ENCODE data around the gene KLK1. TPM values are rescaled to one million over a fixed set of nuclear protein-coding genes. Genes with fewer than 3 reads are reported as not detected.
A peak's percentile ranks its signal among the peaks of the same experiment; 100 is the strongest.

Gene KLK1
- total and polyA plus RNA-seq, 2 donors (not counting 1 experiment from before 2014, with no cell fraction given): not detected

- H3K27ac ChIP-seq (ENCODE audit: insufficient read depth, low read length): no peak overlapping the region
- no peaks in the 10 kb centered on the region for H3K36me3 ChIP-seq (ENCODE audit: control insufficient read depth, insufficient read depth, low read length)
- peaks cover 16% of the 10 kb centered on the region for H3K27me3 ChIP-seq (ENCODE audit: control insufficient read depth, insufficient read depth, low read length)
- H3K4me2 ChIP-seq (ENCODE audit: extremely low read depth, insufficient read depth, low read length): no peak overlapping the region
- H3K9ac ChIP-seq (ENCODE audit: insufficient read depth, low read length): no peak overlapping the region
- no peaks in the 10 kb centered on the region for H3K4me1 ChIP-seq (ENCODE audit: control insufficient read depth, extremely low read depth, insufficient read depth, low read length)
- H3K79me2 ChIP-seq (ENCODE audit: control insufficient read depth, insufficient read depth, low read length): no peaks in the 10 kb centered on the region
- no peak overlapping the region for H3K4me3 ChIP-seq (replicated peaks in 1 of 4; ENCODE audit: control extremely low read depth in 1 of 4, insufficient read depth in 1 of 4, low read depth in 3 of 4, low read length in 4 of 4)
- DNase-seq (ENCODE audit: low read depth in 2 of 2): no peak
- TF ChIP-seq EZH2 (IDR thresholded peaks at IDR 0.05; ENCODE audit: low read length, missing control alignments): no peak
- TF ChIP-seq CTCF (conservative IDR thresholded peaks at IDR 0.05 in 1 of 2, IDR thresholded peaks at IDR 0.05 in 1 of 2; ENCODE audit: low read depth in 1 of 2, low read length in 2 of 2): no peak
- H3K9me3 ChIP-seq (ENCODE audit: control insufficient read depth, insufficient read depth, low read depth, low read length): no peaks in the 10 kb centered on the region
- H2AFZ ChIP-seq (ENCODE audit: low read length): no peak overlapping the region
- H4K20me1 ChIP-seq (ENCODE audit: control insufficient read depth, extremely low read depth, insufficient read depth, low read length): no peaks in the 10 kb centered on the region
Measured at GRCh38 chr19:50818859-50819472, 4.6 kb downstream of the KLK1 start.

- Histone ChIP-seq H3K36me3 (ENCODE audit: control insufficient read depth, insufficient read depth, low read length) (no peaks in the 10 kb centered on the region), H3K27ac (ENCODE audit: insufficient read depth, low read length) (no peak overlapping the region), H3K4me3 (replicated peaks in 1 of 4; ENCODE audit: control extremely low read depth in 1 of 4, insufficient read depth in 1 of 4, low read depth in 3 of 4, low read length in 4 of 4) (peak overlapping the region; percentile 22 to 49 (median 34)), H3K9ac (ENCODE audit: insufficient read depth, low read length) (peak overlapping the region; percentile 4), H3K4me1 (ENCODE audit: control insufficient read depth, extremely low read depth, insufficient read depth, low read length) (no peaks in the 10 kb centered on the region), H4K20me1 (ENCODE audit: control insufficient read depth, extremely low read depth, insufficient read depth, low read length) (no peaks in the 10 kb centered on the region), H3K4me2 (ENCODE audit: extremely low read depth, insufficient read depth, low read length) (peak overlapping the region; percentile 32), H3K27me3 (ENCODE audit: control insufficient read depth, insufficient read depth, low read length) (peaks cover 16% of the 10 kb centered on the region), H2AFZ (ENCODE audit: low read length) (peak overlapping the region; percentile 52), H3K79me2 (ENCODE audit: control insufficient read depth, insufficient read depth, low read length) (no peaks in the 10 kb centered on the region), H3K9me3 (ENCODE audit: control insufficient read depth, insufficient read depth, low read depth, low read length) (no peaks in the 10 kb centered on the region)
- no peak for TF ChIP-seq CTCF (conservative IDR thresholded peaks at IDR 0.05 in 1 of 2, IDR thresholded peaks at IDR 0.05 in 1 of 2; ENCODE audit: low read depth in 1 of 2, low read length in 2 of 2)
- TF ChIP-seq EZH2 (IDR thresholded peaks at IDR 0.05; ENCODE audit: low read length, missing control alignments): no peak
- DNase-seq (ENCODE audit: low read depth in 2 of 2): no peak
Measured at GRCh38 chr19:50817941-50818858, 5.4 kb downstream of the KLK1 start.

GRCh38 chr19:50815439-50815838, 8.1 kb downstream of the KLK1 start:
- no peaks in the 10 kb centered on the region for H3K4me1 ChIP-seq (ENCODE audit: control insufficient read depth, extremely low read depth, insufficient read depth, low read length)
- no peaks in the 10 kb centered on the region for H4K20me1 ChIP-seq (ENCODE audit: control insufficient read depth, extremely low read depth, insufficient read depth, low read length)
- H3K4me3 ChIP-seq (replicated peaks in 1 of 4; ENCODE audit: control extremely low read depth in 1 of 4, insufficient read depth in 1 of 4, low read depth in 3 of 4, low read length in 4 of 4): no peak overlapping the region
- H3K27me3 ChIP-seq (ENCODE audit: control insufficient read depth, insufficient read depth, low read length): peaks cover 9% of the 10 kb centered on the region
- H3K4me2 ChIP-seq (ENCODE audit: extremely low read depth, insufficient read depth, low read length): no peak overlapping the region
- no peak for DNase-seq (ENCODE audit: low read depth in 2 of 2)
- no peaks in the 10 kb centered on the region for H3K36me3 ChIP-seq (ENCODE audit: control insufficient read depth, insufficient read depth, low read length)
- no peaks in the 10 kb centered on the region for H3K79me2 ChIP-seq (ENCODE audit: control insufficient read depth, insufficient read depth, low read length)
- TF ChIP-seq EZH2 (IDR thresholded peaks at IDR 0.05; ENCODE audit: low read length, missing control alignments) (no peak), CTCF (conservative IDR thresholded peaks at IDR 0.05 in 1 of 2, IDR thresholded peaks at IDR 0.05 in 1 of 2; ENCODE audit: low read depth in 1 of 2, low read length in 2 of 2) (no peak)
- H2AFZ ChIP-seq (ENCODE audit: low read length): no peak overlapping the region
- H3K27ac ChIP-seq (ENCODE audit: insufficient read depth, low read length): no peak overlapping the region
- no peaks in the 10 kb centered on the region for H3K9me3 ChIP-seq (ENCODE audit: control insufficient read depth, insufficient read depth, low read depth, low read length)
- no peak overlapping the region for H3K9ac ChIP-seq (ENCODE audit: insufficient read depth, low read length)
